Cerebellar nuclear complex (tissue), 1 donor: ENCODE data around the gene RBFOX2.
"Not testable (repeated sequence)": the region's sequence is repeated elsewhere in the genome, so short reads cannot be mapped to it uniquely, and the experiment has no call there.

ENCODE experiments used
- DNase-seq, 2 experiments: peaks; one replicate each; lab custom pipeline; 2025; lab: John Stamatoyannopoulos, UW

RBFOX2 gene

DNA sequence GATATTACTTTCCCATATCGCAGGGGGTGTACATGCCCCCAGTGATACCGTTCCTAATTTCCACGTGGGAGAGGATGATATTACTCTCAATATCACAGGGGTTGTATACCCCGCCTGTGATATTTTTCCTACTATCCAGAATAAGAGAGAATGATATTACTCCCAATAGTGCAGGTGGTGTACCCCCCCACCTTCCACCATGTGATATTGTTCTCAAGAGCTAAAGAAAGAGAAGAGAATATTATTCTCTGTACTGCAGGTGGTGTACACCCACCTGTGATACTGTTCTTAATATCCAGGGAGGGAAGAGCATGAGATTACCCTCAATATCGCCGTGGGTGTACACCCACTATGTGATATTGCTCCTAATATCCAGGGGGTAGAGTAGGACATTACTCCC, 328.8 kb downstream of the RBFOX2 start:
- not testable (repeated sequence) for DNase-seq

GRCh38 chr22:35697142-35697541, 331.5 kb downstream of the RBFOX2 start:
- no peak for DNase-seq

DNA sequence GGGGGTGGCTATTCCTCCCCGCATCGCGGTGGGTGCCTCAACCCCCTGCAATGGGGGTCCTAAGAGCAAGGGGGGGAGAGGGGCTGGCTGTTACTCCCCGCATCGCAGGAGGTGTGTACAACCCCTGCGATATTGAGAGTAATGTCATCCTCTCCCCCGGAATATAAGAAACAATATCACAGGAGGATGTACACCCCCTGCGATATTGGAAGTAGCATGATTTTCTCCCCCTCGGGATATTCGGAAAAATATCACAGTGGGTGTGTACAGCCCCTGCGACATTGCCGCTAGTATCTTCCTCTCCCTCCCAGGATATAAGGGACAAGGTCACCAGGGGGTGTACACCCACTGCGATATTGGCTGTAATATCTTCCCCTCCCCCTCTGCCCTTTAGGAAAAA, 333.4 kb downstream of the RBFOX2 start:
- no peak for DNase-seq

- no peak for DNase-seq
Measured at GRCh38 chr22:35690001-35690400, 338.6 kb downstream of the RBFOX2 start.

- DNase-seq: no peak
Measured at GRCh38 chr22:35688913-35689675, 339.5 kb downstream of the RBFOX2 start.
